H1 (cell line): ENCODE data around the gene CXXC4. TPM values are rescaled to one million over a fixed set of nuclear protein-coding genes. Genes with fewer than 3 reads are reported as not detected.

Experiments used
- CTCF ChIA-PET: fragments of 300-600 bp; sonication (Branson Sonifier 250); formaldehyde crosslinking; loops from one replicate; lab custom pipeline; 2021; ENCODE audit not compliant: partially characterized antibody; lab: Charles Lee
- POLR2A ChIA-PET: fragments of 300-600 bp; sonication (Branson Sonifier 250); formaldehyde crosslinking; loops from one replicate; lab custom pipeline; 2021; ENCODE audit warnings: inconsistent platforms; ENCODE audit not compliant: partially characterized antibody; lab: Charles Lee
- DNase-seq, 2 experiments: peaks; one replicate each; pipeline versions ENCODE4 v3.0.0 to v3.0.0-alpha.2; 2010 to 2022; ENCODE audit warnings: low spot score in 2 of 2, low read depth in 1 of 2, mixed read lengths in 1 of 2
- FAIRE-seq: peaks from 2 replicates; lab custom pipeline; 2011; peaks lifted over from hg19 to GRCh38; lab: Jason Lieb, UNC
- H2AFZ ChIP-seq: 2 replicates; pipeline ENCODE4 v1.8.1; 2012; ENCODE audit warnings: low read length, inconsistent platforms
- H2AK5ac ChIP-seq: 2 replicates; pipeline ENCODE4 v1.6.1; 2013; ENCODE audit warnings: low read depth, low read length
- H2BK120ac ChIP-seq: replicated peaks from 2 replicates; pipeline ENCODE3; 2013; ENCODE audit warnings: low read depth, low read length, inconsistent platforms
- H2BK12ac ChIP-seq: 2 replicates; pipeline ENCODE4 v1.6.1; 2013; ENCODE audit warnings: low read depth, low read length
- H2BK15ac ChIP-seq: 2 replicates; pipeline ENCODE4 v1.6.1; 2013; ENCODE audit warnings: low read length
- H2BK20ac ChIP-seq: 2 replicates; pipeline ENCODE4 v1.6.1; 2013; ENCODE audit warnings: low read length
- H2BK5ac ChIP-seq: 2 replicates; pipeline ENCODE4 v1.6.1; 2013; ENCODE audit warnings: low read depth, low read length
- H3K14ac ChIP-seq: 2 replicates; pipeline ENCODE4 v1.6.1; 2013; ENCODE audit warnings: inconsistent platforms; ENCODE audit not compliant: insufficient read length
- H3K18ac ChIP-seq: 2 replicates; pipeline ENCODE4 v1.6.1; 2013; ENCODE audit warnings: low read length; ENCODE audit errors: extremely low read depth
- H3K23ac ChIP-seq: 2 replicates; pipeline ENCODE4 v1.6.1; 2013; ENCODE audit warnings: inconsistent platforms; ENCODE audit not compliant: insufficient read length
- H3K23me2 ChIP-seq: 2 replicates; pipeline ENCODE4 v1.6.1; 2013; ENCODE audit warnings: low read depth, low read length
- H3K27ac ChIP-seq: 2 replicates; pipeline ENCODE4 v1.6.1; 2011; ENCODE audit warnings: low read depth, low read length, inconsistent platforms
- H3K27me3 ChIP-seq, 4 experiments: replicated peaks in 1 of 4; 1 replicate in 1 of 4; 2 replicates in 3 of 4; pipeline versions ENCODE4 v1.6.1 to v1.8.1; 2011 to 2013; ENCODE audit warnings: low read length in 3 of 4, mild to moderate bottlenecking in 3 of 4, inconsistent platforms in 2 of 4, mixed read lengths in 2 of 4, moderate library complexity in 1 of 4; ENCODE audit not compliant: control insufficient read depth in 3 of 4, insufficient read depth in 3 of 4; ENCODE audit errors: extremely low read depth in 1 of 4
- H3K36me3 ChIP-seq, 4 experiments: 2 replicates each; pipeline versions ENCODE4 v1.6.1 to v1.8.1; 2011 to 2013; ENCODE audit warnings: mild to moderate bottlenecking in 4 of 4, low read length in 3 of 4, moderate library complexity in 2 of 4, control low read depth in 1 of 4, inconsistent platforms in 1 of 4; ENCODE audit not compliant: insufficient read depth in 4 of 4, control insufficient read depth in 2 of 4
- H3K4ac ChIP-seq: replicated peaks from 2 replicates; pipeline ENCODE3; 2013; ENCODE audit warnings: low read length, low read depth, mixed read lengths, inconsistent platforms; ENCODE audit not compliant: insufficient read length
- H3K4me1 ChIP-seq, 4 experiments: replicated peaks in 1 of 4; 1 replicate in 1 of 4; 2 replicates in 3 of 4; pipeline versions ENCODE4 v1.6.1 to v1.8.1; 2011 to 2013; ENCODE audit warnings: low read length in 3 of 4, inconsistent platforms in 2 of 4, mixed read lengths in 1 of 4; ENCODE audit not compliant: insufficient read depth in 4 of 4, control insufficient read depth in 3 of 4
- H3K4me2 ChIP-seq, 2 experiments: 2 replicates each; pipeline versions ENCODE4 v1.6.1 to v1.8.1; 2011 to 2013; ENCODE audit warnings: low read depth in 2 of 2, low read length in 2 of 2, control low read depth in 1 of 2, inconsistent platforms in 1 of 2, mild to moderate bottlenecking in 1 of 2; ENCODE audit not compliant: insufficient read depth in 1 of 2
- H3K4me3 ChIP-seq, 4 experiments: fragments of 200-600, 300-600 bp in 1 of 4; sonication (generic), shearing (Covaris generic), sonication (Bioruptor Twin) in 1 of 4; 2 replicates each; pipeline versions ENCODE4 v1.5.1 to v1.8.1; 2011 to 2016; ENCODE audit warnings: low read length in 4 of 4, low read depth in 3 of 4, control low read depth in 2 of 4, inconsistent platforms in 2 of 4, mild to moderate bottlenecking in 2 of 4, mixed read lengths in 1 of 4, moderate library complexity in 1 of 4; ENCODE audit not compliant: insufficient read depth in 2 of 4; ENCODE audit errors: extremely low read depth in 1 of 4
- H3K56ac ChIP-seq: replicated peaks from 2 replicates; pipeline ENCODE3; 2013; ENCODE audit warnings: low read depth, mild to moderate bottlenecking, mixed read lengths, low read length, inconsistent platforms; ENCODE audit not compliant: insufficient read length
- H3K79me1 ChIP-seq: 2 replicates; pipeline ENCODE4 v1.6.1; 2013; ENCODE audit warnings: low read depth, low read length, control low read depth
- H3K79me2 ChIP-seq, 2 experiments: 2 replicates each; pipeline versions ENCODE4 v1.6.1 to v1.8.1; 2012 to 2013; ENCODE audit warnings: low read length in 2 of 2, mild to moderate bottlenecking in 2 of 2, inconsistent platforms in 1 of 2; ENCODE audit not compliant: insufficient read depth in 2 of 2, control insufficient read depth in 1 of 2
- H3K9ac ChIP-seq, 4 experiments: replicated peaks in 1 of 4; 1 replicate in 1 of 4; 2 replicates in 3 of 4; pipeline versions ENCODE4 v1.6.1 to v1.8.1; 2011 to 2013; ENCODE audit warnings: low read depth in 3 of 4, low read length in 3 of 4, control low read depth in 2 of 4, mild to moderate bottlenecking in 2 of 4, moderate library complexity in 2 of 4, inconsistent platforms in 1 of 4; ENCODE audit errors: extremely low read depth in 1 of 4
- H3K9me3 ChIP-seq, 2 experiments: 2 replicates each; pipeline versions ENCODE4 v1.6.1 to v1.8.1; 2012 to 2013; ENCODE audit warnings: mild to moderate bottlenecking in 2 of 2, moderate library complexity in 2 of 2, control low read depth in 1 of 2, inconsistent platforms in 1 of 2, low read depth in 1 of 2, low read length in 1 of 2, mixed read lengths in 1 of 2; ENCODE audit not compliant: insufficient read depth in 2 of 2
- H4K20me1 ChIP-seq, 2 experiments: replicated peaks in 1 of 2; 2 replicates each; pipeline versions ENCODE3 to v1.8.1; 2011 to 2013; ENCODE audit warnings: inconsistent platforms in 2 of 2, low read length in 2 of 2, mild to moderate bottlenecking in 1 of 2; ENCODE audit not compliant: insufficient read depth in 2 of 2, control insufficient read depth in 1 of 2
- H4K5ac ChIP-seq: 2 replicates; pipeline ENCODE4 v1.6.1; 2013; ENCODE audit warnings: low read length, low read depth, mixed read lengths, inconsistent platforms; ENCODE audit not compliant: insufficient read length
- H4K8ac ChIP-seq: 2 replicates; pipeline ENCODE4 v1.8.0; 2013; ENCODE audit warnings: mild to moderate bottlenecking, moderate library complexity, low read length, inconsistent platforms; ENCODE audit not compliant: insufficient read depth; ENCODE audit errors: extremely low read depth
- H4K91ac ChIP-seq: replicated peaks from 2 replicates; pipeline ENCODE3; 2013; ENCODE audit warnings: low read length, mixed read lengths, inconsistent platforms; ENCODE audit not compliant: insufficient read length
- ATF3 ChIP-seq: IDR thresholded peaks from 2 replicates; pipeline ENCODE4 v1.6.1; 2011; ENCODE audit warnings: low read depth, mild to moderate bottlenecking, low read length; ENCODE audit not compliant: insufficient read depth
- BCL11A ChIP-seq, 2 experiments: IDR thresholded peaks; one replicate each; pipeline ENCODE4 v1.6.1; 2011; ENCODE audit warnings: low read depth in 2 of 2, low read length in 2 of 2, mild to moderate bottlenecking in 2 of 2
- CEBPB ChIP-seq: IDR thresholded peaks from 2 replicates; pipeline ENCODE4 v1.6.1; 2012; ENCODE audit warnings: low read depth, low read length
- HDAC2 ChIP-seq, 2 experiments: fragments of 300-600 bp in 1 of 2; sonication (generic) in 1 of 2; IDR thresholded peaks; 2 replicates each; pipeline ENCODE4 v1.6.1; 2011 to 2012; ENCODE audit warnings: low read depth in 2 of 2, low read length in 2 of 2, mild to moderate bottlenecking in 2 of 2, moderate library complexity in 2 of 2, borderline replicate concordance in 1 of 2, inconsistent platforms in 1 of 2
- MAFK ChIP-seq: IDR thresholded peaks from 2 replicates; pipeline ENCODE4 v1.6.1; 2012; ENCODE audit warnings: low read depth, mild to moderate bottlenecking, improper control_type of control experiment, low read length
- MAX ChIP-seq: IDR thresholded peaks from 2 replicates; pipeline ENCODE4 v1.6.1; 2012; ENCODE audit warnings: inconsistent platforms
- PHF8 ChIP-seq: fragments of 200-600 bp; sonication (generic); conservative IDR thresholded peaks from 2 replicates; pipeline ENCODE4 v1.7.1; 2012; ENCODE audit warnings: low read depth, mild to moderate bottlenecking, inconsistent platforms, low read length, moderate library complexity
- POU5F1 ChIP-seq: IDR thresholded peaks from 2 replicates; pipeline ENCODE4 v1.6.1; 2011; ENCODE audit warnings: low read depth, mild to moderate bottlenecking, low read length, moderate library complexity
- RAD21 ChIP-seq, 2 experiments: IDR thresholded peaks in 1 of 2; conservative IDR thresholded peaks in 1 of 2; 2 replicates each; pipeline ENCODE4 v1.6.1; 2011; ENCODE audit warnings: low read depth in 2 of 2, low read length in 2 of 2, improper control_type of control experiment in 1 of 2, inconsistent platforms in 1 of 2, mild to moderate bottlenecking in 1 of 2, moderate library complexity in 1 of 2
- SIN3A ChIP-seq, 2 experiments: IDR thresholded peaks in 1 of 2; conservative IDR thresholded peaks in 1 of 2; 2 replicates each; pipeline ENCODE4 v1.6.1; 2011 to 2012; ENCODE audit warnings: low read length in 2 of 2, improper control_type of control experiment in 1 of 2, low read depth in 1 of 2, mild to moderate bottlenecking in 1 of 2
- SP2 ChIP-seq: IDR thresholded peaks from 2 replicates; pipeline ENCODE4 v1.6.1; 2012; ENCODE audit warnings: mild to moderate bottlenecking, low read length, inconsistent platforms
- SP4 ChIP-seq: IDR thresholded peaks from 2 replicates; pipeline ENCODE4 v1.6.1; 2012; ENCODE audit warnings: low read length, inconsistent platforms
- TAF7 ChIP-seq: optimal IDR thresholded peaks from 2 replicates; pipeline ENCODE3; 2011; ENCODE audit warnings: low read depth, mild to moderate bottlenecking, inconsistent platforms, low read length, moderate library complexity, borderline replicate concordance
- WGBS, 2 experiments: shearing (Covaris generic) in 1 of 2; methylation state at CpG; one replicate each; pipeline versions ENCODE4 v1.1.6 to v1.1.7; 2013 to 2015; ENCODE audit warnings: low lambda C conversion rate in 2 of 2, mixed read lengths in 2 of 2, inconsistent platforms in 1 of 2, low coverage in 1 of 2, missing lambda C conversion rate in 1 of 2; ENCODE audit not compliant: insufficient replicate concordance in 2 of 2, insufficient coverage in 1 of 2, insufficient read length in 1 of 2; ENCODE audit errors: extremely low coverage in 1 of 2, missing lambda C conversion rate in 1 of 2; 5-methylcytosine and 5-hydroxymethylcytosine counted together
- polyA plus RNA-seq, 7 experiments: library from polyadenylated mRNA; depleted of rRNA in 3 of 7; stranded (reverse) in 5 of 7; unstranded in 2 of 7; fragments of >200 nt in 5 of 7; fragments of 200-250 nt in 2 of 7; gene quantifications; 1 replicate in 5 of 7; 2 replicates in 1 of 7; 4 replicates in 1 of 7; pipeline versions ENCODE4 v1.2.1 to v1.2.3, GENCODE V29; 2011 to 2013; ENCODE audit warnings: missing spikeins in 2 of 7, mixed read lengths in 2 of 7
- total RNA-seq: library from RNA; stranded (reverse); fragmentation: NEBNext Ultra II Directional; extraction: Animal tissue kit (Norgen Biotek cat#: 25700); gene quantifications from 2 replicates; pipeline ENCODE4 v1.2.1, GENCODE V29; 2021

CXXC4 gene
- total and polyA plus RNA-seq, 2 of the 8 experiments (the other 6 are each of a cell fraction or from before 2014, with no cell fraction given), result 1.3 to 1.8 TPM

DNA sequence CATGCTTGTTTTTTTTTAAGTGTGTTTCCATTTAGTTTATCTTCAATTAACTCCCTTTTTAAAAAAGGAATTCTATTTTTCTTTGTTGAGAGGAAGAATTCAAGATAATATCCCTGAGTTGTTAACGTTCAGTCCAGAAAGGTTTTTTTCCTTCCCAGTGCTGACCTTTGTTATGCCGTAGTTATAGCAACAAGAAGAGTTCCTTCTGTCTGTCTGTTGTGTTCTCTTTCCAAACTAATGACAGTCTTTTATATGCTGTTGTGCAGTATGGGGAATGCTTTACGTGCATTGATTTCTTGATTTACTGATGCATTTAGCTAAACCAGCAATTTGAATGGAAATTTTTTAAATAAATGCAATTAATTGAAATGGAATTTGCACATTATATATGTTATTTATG is 6.6 kb upstream of the CXXC4 start:
- 50% methylated on average over 3 of the region's 3 CpGs; no CpG with 5 or more reads in 1 of the 2 experiments for WGBS, 2 experiments
- Histone ChIP-seq H3K79me2 (no peaks in the 10 kb centered on the region), H3K4me3 (no peak overlapping the region), H2BK15ac (no peak overlapping the region), H3K14ac (no peak overlapping the region), H3K18ac (no peak overlapping the region), H2BK12ac (no peak overlapping the region), H3K4me1 (no peaks in the 10 kb centered on the region), H3K56ac (no peak overlapping the region), H3K36me3 (no peaks in the 10 kb centered on the region), H2BK5ac (no peak overlapping the region), H2AFZ (no peak overlapping the region), H4K20me1 (no peaks in the 10 kb centered on the region), H2BK120ac (no peak overlapping the region), H3K4ac (no peak overlapping the region), H3K27me3 (no peaks in the 10 kb centered on the region), H2BK20ac (no peak overlapping the region), H3K79me1 (no peaks in the 10 kb centered on the region), H4K8ac (no peak overlapping the region), H3K9me3 (no peaks in the 10 kb centered on the region), H3K27ac (no peak overlapping the region), H3K23ac (no peak overlapping the region), H4K91ac (no peak overlapping the region), H3K9ac (no peak overlapping the region), H4K5ac (no peak overlapping the region), H3K4me2 (no peak overlapping the region), H2AK5ac (no peak overlapping the region), H3K23me2 (no peaks in the 10 kb centered on the region)
- FAIRE-seq (no peak), DNase-seq (no peak)
- ChIA-PET POLR2A (no interaction called here), CTCF (interaction anchor here (0.6 to 2.1 kb wide), 3 partner anchors 18 to 712 kb away, joined by 3 to 10 read pairs (median 3); no protein-coding TSS in a partner anchor)
- TF ChIP-seq TAF7 (no peak), POU5F1 (no peak), RAD21 (IDR thresholded peaks at IDR 0.05 in 1 of 2, conservative IDR thresholded peaks at IDR 0.05 in 1 of 2; ENCODE audit: low read depth in 2 of 2, low read length in 2 of 2) (no peak), MAX (no peak), BCL11A (IDR thresholded peaks at IDR 0.05; ENCODE audit: low read depth in 2 of 2, low read length in 2 of 2) (no peak), SP4 (no peak), ATF3 (no peak), SIN3A (conservative IDR thresholded peaks at IDR 0.05 in 1 of 2, IDR thresholded peaks at IDR 0.05 in 1 of 2; ENCODE audit: low read depth in 1 of 2, low read length in 2 of 2) (no peak), MAFK (no peak), CEBPB (no peak), SP2 (no peak), HDAC2 (IDR thresholded peaks at IDR 0.05; ENCODE audit: borderline replicate concordance in 1 of 2, low read depth in 2 of 2, low read length in 2 of 2) (no peak), PHF8 (no peak)
